NCI-H526 treated with DMSO at 0.1 percent for 48 hours (cell line): Measurements from ENCODE around the gene FTCD.
"Not testable (repeated sequence)": the region's sequence is repeated elsewhere in the genome, so short reads cannot be mapped to it uniquely, and the experiment has no call there.

ENCODE experiments used
- DNase-seq: peaks from one replicate; lab custom pipeline; 2025; lab: John Stamatoyannopoulos, UW

FTCD gene

GRCh38 chr21:46111857-46112724, 43.3 kb downstream of the FTCD start:
- no peak for DNase-seq

GRCh38 chr21:46111193-46111571, 44.2 kb downstream of the FTCD start:
- DNase-seq = no peak

DNA sequence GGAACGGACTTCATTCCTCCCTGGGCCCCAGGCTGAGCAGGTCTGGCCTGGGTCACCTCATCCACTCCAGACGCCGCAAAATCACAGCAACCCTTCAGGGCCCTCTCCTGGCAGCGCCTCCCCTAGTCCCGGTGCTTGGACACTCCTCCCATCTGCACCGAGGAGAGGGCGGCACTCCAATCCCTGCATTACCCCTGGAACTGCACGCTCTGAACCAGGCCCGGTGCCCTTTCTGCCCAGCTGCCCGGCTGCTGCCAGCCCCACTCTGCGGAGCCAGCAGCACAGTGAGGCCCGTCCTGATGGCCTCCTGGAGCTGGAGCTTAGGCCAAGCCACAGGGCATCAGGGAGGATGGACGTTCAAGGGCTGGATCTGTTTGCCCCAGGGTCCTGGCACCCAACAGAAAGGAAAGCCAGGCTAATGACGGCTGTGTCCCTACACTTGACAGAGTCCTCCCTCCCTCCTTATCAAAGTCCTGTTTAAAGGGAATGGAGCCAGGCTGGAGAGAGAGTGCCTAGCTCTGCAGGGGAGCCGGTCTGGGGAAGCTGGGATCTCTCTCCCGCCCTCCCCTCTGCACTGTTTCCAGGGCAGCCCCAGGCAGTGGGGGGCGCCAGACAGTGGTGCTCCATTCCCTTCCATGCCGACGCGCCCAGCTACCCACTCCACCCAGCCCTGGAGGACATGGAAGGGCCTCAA, 44.7 kb downstream of the FTCD start:
- DNase-seq = no peak

DNA sequence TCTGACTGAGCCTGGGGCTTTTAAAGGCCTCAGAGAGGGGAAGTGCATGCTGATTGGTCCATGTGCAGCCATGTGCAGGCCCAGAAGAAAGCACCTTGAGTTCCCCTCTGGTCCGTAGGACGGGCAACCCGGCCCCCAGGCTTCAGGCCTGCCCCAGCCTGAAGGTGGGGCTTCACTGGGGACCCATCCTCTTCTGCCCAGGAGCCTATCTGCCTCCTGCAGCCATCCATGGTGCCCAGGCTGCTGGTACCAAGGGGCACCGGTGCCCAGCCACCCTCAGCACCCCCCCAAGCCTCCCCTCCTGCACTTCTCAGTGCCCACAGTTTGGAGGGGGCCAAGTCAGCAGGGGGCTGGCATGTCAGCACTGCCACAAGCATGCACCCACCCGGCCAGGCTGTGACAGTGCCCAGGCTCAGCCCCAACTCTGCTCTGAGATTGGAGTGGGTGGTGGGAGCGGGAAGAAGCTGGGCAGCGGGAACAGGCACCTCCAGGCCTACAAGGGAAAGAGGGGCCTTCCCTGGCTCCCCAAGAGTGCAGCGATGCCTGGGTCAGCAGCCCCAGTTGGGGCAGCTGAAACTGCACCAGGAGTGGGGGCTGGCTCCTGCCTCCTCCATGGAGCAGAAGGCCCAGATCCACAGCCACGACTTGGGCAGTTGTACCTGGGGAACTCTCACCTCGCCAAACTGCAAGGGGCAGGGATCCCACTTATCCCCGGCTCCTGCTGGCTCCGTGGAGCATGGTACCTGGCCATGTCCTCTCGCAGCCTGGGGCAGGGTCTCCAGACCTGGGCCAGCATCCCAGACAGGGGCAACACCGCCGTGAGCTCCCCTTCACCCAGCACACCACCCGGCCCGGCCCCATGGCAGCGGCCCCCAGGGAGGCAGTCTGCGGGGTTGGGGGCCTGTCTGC, 45.8 kb downstream of the FTCD start:
- no peak for DNase-seq

DNA sequence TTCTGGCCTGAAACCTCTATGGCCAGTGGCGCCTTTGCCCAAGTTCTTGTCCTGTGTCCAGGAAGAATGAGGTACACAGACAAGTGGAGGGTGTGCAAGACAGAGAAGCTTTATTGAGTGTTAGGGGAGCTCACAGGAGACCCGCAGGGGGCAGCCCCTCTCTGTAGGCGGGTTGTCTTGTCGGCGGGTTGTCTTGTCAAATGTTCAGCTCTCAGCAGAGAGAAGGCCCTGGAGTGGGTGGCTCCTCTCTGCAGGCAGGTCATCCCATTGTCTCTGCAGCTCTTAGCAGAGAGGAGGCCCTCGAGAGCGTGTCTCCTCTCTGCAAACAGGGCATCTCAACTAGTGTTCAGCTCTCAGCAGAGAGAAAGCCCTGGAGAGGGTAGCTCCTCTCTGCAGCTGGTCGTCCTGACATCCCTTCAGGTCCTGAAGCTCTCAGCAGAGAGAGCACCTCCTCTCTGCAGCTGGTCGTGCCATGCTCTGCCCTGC, 46.5 kb downstream of the FTCD start:
- no peak for DNase-seq

- not testable (repeated sequence) for DNase-seq
Measured at GRCh38 chr21:46107376-46107775, 48.0 kb downstream of the FTCD start.

GRCh38 chr21:46104104-46104503, 51.3 kb downstream of the FTCD start:
- DNase-seq = no peak

DNA sequence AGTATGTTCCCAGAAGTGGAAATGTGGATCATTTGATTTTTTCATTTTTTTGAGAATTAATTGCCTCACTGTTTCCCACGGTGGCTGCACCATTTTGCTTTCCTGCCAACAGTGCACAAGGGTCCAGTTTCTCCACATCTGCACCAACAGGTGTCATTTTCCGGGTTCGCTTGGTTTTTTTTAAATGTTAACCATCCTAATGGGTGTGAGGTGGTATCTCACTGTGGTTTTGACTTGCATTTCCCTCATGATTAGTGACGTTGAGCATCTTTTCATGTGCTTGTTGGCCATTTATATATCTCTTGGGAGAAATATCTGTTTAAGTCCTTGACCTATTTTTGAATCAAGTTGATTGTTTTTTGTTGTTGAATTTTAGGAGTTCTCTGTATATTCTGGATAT, 54.5 kb downstream of the FTCD start:
- DNase-seq = no peak

DNA sequence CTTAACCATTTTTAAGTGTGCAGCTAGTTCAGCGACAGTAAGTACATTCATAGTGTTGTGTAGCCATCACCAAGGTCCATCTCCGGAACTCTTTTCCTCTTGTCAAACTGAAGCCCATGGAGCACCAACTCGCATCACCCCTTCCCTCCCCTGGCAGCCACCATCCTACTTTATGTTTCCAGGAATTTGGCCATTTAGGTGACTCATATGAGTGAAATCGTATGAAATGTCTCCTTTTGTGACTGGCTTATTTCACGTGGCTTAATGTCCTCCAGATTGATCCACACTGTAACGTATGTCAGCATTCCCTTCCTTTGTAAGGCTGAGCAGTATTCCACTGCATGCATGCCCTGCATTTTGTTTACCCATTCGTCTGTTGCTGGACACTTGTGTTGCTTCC, 55.0 kb downstream of the FTCD start:
- no peak for DNase-seq

DNA sequence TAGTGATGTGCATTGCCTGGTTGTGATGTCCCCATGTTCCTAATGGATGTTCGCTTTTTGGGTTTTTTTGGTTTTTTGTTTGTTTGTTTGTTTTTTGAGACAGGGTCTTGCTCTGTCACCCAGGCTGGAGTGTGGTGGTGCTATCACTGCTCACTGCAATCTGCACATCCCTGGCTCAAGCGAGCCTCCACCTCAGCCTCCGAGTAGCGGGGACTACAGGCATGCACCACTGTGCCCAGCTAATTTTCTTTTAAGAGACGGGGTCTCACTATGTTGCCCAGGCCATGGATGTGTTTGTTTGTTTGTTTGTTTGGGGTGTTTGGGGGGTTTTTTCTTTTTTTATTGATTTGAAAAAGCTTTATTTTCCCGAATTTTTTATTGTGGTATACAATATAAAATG, 55.4 kb downstream of the FTCD start:
- no peak for DNase-seq

GRCh38 chr21:46099476-46099875, 55.9 kb downstream of the FTCD start:
- DNase-seq = no peak

DNA sequence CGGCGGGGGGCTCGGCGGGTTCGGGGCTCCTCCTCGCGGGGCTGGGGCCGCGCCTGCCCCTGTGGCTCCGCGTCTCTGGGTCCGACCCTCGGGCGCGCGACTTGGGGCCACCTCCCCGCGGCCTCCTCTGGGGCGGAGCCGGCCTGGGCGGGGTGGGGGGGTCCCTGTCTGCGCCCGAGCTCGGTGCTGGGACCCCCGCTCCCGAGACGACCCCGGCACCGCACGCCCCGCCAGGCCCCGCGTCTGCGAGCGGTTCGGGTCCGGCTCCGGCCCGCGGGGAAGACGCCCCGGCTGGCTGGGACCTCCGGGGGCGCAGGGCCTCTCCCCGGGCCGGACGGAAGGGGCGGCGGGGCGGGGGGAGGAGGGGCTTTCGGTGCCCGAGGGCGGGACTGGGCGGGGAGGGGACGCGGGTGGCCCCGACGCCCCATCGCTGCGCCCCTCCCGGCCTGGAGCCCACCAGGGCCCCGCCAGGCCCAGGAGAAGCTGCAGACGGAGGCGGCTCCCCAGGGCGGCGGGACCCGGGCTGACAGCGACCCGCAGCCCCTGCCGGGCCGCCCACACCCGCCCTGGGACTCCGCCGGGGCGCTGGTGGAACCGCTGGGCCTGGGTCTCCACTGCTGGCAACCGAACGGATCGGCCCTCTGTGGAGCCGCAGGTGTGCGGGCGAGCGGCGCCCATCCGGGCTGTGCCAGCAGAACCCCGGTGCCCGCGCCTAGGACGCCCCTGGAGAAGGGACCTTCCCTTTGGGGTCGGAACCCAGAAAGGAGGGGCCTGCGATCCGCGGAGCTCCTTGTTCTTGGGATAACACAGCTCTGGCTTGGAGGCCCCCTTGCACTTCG, 56.9 kb downstream of the FTCD start:
- no peak for DNase-seq

- no peak for DNase-seq
Measured at GRCh38 chr21:46097336-46098293, 57.8 kb downstream of the FTCD start, which contains the start of gene COL6A2. Gene COL6A2, plus strand, starts transcription at chr21:46098112.

- DNase-seq = no peak
Measured at GRCh38 chr21:46096596-46097335, 58.6 kb downstream of the FTCD start.

DNA sequence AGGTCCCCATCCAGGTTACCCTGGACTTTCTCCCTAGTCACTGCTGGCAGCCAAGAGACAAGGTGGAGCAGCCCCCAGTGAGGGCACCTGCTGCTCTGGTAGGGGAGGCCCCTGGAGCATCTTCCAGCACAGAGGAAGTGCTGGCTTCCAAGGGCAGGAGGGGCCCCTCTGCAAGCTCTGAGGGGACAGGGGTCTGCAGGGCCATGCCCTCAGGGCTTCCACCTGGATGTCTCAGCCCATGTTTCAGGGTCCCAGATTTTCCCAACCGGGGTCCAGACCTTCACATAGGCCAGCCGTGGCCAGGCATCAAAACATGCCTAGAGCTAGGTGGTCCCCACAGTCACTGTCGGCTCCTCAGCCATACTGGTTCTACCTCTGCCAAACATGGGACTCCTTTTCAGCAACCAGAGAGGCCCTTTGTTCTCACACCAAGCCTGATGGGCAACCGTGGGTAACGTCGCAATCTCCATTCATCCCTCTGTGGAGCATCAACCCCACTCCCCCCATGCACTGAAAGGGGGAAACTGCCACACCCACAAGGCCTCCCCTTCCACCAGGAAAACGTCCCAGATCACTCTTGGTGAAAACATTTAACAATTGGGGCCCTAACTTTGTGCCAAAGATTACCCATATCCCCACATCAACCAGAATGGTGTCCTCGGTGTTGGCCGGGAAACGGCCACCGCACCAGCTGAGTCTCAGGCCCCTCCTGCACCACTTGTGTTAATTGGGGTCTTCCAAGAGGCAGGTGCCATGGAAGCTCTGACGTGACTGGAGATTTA, 59.4 kb downstream of the FTCD start:
- no peak for DNase-seq

GRCh38 chr21:46095083-46095719, 60.2 kb downstream of the FTCD start:
- no peak for DNase-seq

DNA sequence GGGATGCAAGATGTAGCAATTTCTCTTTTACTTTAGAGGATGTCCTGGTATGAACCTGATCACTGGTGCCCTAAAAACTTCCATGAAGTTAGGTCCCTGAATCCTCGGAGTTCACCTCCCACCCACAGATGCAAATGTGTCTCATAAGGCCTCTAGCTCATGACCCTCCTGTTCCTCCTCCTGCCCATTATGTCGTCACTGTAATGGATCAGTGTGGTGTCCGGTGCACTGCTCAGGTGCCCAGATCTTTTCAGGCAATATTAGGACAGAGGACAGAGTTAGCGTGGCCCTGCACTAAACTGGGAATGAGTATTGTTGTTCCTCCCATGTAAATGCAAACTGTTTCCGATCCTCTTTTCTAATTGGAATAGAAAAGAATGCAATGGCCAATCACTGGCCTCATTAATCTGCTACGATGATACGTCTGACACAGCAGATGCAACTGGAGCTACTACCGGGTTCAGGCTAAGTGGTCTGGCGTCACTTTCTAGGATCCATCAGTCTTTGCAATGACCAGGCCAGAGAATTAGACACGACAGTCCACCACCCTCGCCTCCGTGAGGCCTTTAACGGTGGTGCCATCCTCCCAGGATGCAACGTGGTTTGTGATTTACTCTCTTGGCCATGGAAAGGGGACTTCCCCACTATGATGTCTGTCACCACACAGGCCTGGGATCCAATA, 60.8 kb downstream of the FTCD start:
- DNase-seq = no peak
